Neutrophil (primary cell): ENCODE measurements around the gene MAP9.

ENCODE experiments used
- H3K27ac ChIP-seq: fragments of 200-600 bp; sonication (generic); 2 replicates; pipeline ENCODE4 v1.5.1; 2016; ENCODE audit warnings: mild to moderate bottlenecking, moderate library complexity
- H3K27me3 ChIP-seq: fragments of 200-600 bp; sonication (generic); 2 replicates; pipeline ENCODE4 v1.6.0; 2016; ENCODE audit warnings: mild to moderate bottlenecking
- H3K36me3 ChIP-seq: fragments of 200-600 bp; sonication (generic); 2 replicates; pipeline ENCODE4 v1.5.1; 2017
- H3K4me1 ChIP-seq, 2 experiments: fragments of 200-600 bp in 1 of 2; sonication (generic) in 1 of 2; 1 replicate in 1 of 2; 2 replicates in 1 of 2; pipeline versions ENCODE4 v1.5.1 to v1.6.1; 2013 to 2016; ENCODE audit warnings: low read depth in 1 of 2, low read length in 1 of 2, mild to moderate bottlenecking in 1 of 2, moderate library complexity in 1 of 2; ENCODE audit not compliant: control insufficient read depth in 1 of 2, insufficient read depth in 1 of 2
- H3K4me3 ChIP-seq, 2 experiments: fragments of 200-600 bp in 1 of 2; sonication (generic) in 1 of 2; 1 replicate in 1 of 2; 2 replicates in 1 of 2; pipeline ENCODE4 v1.5.1; 2013 to 2016; ENCODE audit warnings: low read depth in 1 of 2, low read length in 1 of 2, mild to moderate bottlenecking in 1 of 2, moderate library complexity in 1 of 2
- H3K9me3 ChIP-seq: fragments of 200-600 bp; sonication (generic); 2 replicates; pipeline ENCODE4 v1.5.1; 2016
- TF ChIP-seq, protein P1 (sequence below): fragments of 200-600 bp; sonication (generic); IDR thresholded peaks from 2 replicates; pipeline ENCODE4 v1.5.1; 2016; ENCODE audit warnings: antibody characterized with exemption

MAP9 gene

DNA sequence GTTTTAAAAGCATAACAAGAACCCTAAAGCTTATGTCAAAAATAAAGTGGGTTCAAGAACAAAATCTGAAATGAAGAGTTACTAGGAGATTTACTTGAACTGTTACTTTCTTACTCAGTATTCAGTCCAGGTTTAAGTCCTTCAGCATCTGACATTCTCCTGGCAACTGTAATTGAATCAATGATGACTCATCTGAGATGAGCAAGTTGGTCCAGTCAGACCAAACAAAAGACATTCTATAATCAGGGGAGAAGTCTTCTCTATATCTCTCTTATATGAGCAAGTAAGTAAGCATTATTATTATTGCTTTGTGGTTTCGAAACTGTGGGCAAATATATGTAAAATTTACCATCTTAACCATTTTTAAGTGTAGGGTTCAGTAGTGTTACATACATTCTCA lies 34.6 kb downstream of the MAP9 start:
- TF ChIP-seq, protein P1, sequence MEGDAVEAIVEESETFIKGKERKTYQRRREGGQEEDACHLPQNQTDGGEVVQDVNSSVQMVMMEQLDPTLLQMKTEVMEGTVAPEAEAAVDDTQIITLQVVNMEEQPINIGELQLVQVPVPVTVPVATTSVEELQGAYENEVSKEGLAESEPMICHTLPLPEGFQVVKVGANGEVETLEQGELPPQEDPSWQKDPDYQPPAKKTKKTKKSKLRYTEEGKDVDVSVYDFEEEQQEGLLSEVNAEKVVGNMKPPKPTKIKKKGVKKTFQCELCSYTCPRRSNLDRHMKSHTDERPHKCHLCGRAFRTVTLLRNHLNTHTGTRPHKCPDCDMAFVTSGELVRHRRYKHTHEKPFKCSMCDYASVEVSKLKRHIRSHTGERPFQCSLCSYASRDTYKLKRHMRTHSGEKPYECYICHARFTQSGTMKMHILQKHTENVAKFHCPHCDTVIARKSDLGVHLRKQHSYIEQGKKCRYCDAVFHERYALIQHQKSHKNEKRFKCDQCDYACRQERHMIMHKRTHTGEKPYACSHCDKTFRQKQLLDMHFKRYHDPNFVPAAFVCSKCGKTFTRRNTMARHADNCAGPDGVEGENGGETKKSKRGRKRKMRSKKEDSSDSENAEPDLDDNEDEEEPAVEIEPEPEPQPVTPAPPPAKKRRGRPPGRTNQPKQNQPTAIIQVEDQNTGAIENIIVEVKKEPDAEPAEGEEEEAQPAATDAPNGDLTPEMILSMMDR: no peak
- Histone ChIP-seq H3K4me3 (no peak overlapping the region), H3K9me3 (no peaks in the 10 kb centered on the region), H3K4me1 (no peaks in the 10 kb centered on the region), H3K36me3 (no peaks in the 10 kb centered on the region), H3K27me3 (no peaks in the 10 kb centered on the region), H3K27ac (no peak overlapping the region)

- no peaks in the 10 kb centered on the region for H3K9me3 ChIP-seq
- H3K27me3 ChIP-seq: no peaks in the 10 kb centered on the region
- TF ChIP-seq, protein P1: no peak
- H3K27ac ChIP-seq: no peak overlapping the region
- no peak overlapping the region for H3K4me3 ChIP-seq
- no peaks in the 10 kb centered on the region for H3K4me1 ChIP-seq
- no peaks in the 10 kb centered on the region for H3K36me3 ChIP-seq
These were observed 36.8 kb downstream of the MAP9 start for GRCh38 chr4:155339999-155340398.

DNA sequence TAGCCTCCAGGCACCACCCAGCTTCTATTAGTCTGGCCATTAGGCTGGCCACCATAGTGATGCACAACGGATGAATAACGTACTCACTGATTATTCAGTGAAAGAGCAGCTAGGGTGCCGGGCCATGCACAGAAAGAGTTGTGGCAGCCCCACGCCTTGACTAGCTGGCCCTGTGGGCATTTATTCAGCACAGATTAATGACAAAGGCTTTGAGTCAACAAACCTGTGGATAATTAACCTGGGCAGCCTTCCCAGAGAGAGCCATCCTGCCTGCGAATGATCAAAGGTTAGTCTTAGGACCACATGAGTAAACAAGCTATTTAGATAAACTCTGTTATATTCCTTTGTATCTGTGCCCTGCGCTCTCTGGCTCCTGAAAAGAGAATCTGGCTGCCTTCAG lies 37.2 kb downstream of the MAP9 start:
- TF ChIP-seq, protein P1: no peak
- H3K4me3 ChIP-seq: no peak overlapping the region
- no peaks in the 10 kb centered on the region for H3K27me3 ChIP-seq
- no peaks in the 10 kb centered on the region for H3K4me1 ChIP-seq
- H3K36me3 ChIP-seq: no peaks in the 10 kb centered on the region
- no peaks in the 10 kb centered on the region for H3K9me3 ChIP-seq
- no peak overlapping the region for H3K27ac ChIP-seq

- TF ChIP-seq, protein P1: no peak
- Histone ChIP-seq H3K36me3 (no peaks in the 10 kb centered on the region), H3K27ac (no peak overlapping the region), H3K27me3 (no peaks in the 10 kb centered on the region), H3K4me3 (no peak overlapping the region), H3K9me3 (no peaks in the 10 kb centered on the region), H3K4me1 (no peaks in the 10 kb centered on the region)
These were observed 38.6 kb downstream of the MAP9 start for GRCh38 chr4:155338196-155338595.

DNA sequence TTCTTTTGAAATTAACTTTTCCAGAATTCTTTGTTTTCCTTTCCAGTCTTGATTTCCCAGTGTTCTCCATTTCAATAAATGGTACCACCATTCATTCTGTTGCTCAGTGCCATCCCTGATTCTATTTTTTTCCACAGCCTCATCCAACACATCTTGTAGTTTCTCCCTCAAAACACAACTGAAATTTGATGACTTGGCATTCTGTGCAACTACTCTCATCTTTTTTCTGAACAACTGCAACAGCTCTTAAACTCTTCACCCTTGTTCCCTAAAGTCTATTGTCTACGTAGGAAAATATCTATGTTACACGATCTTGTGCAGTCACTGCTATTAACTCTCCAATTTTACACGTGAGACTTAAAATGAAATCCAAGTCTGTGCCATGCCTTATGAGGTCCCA lies 40.5 kb downstream of the MAP9 start:
- H3K27me3 ChIP-seq: no peaks in the 10 kb centered on the region
- no peaks in the 10 kb centered on the region for H3K9me3 ChIP-seq
- no peaks in the 10 kb centered on the region for H3K36me3 ChIP-seq
- no peak overlapping the region for H3K27ac ChIP-seq
- H3K4me3 ChIP-seq: no peak overlapping the region
- TF ChIP-seq, protein P1: no peak
- no peaks in the 10 kb centered on the region for H3K4me1 ChIP-seq

- Histone ChIP-seq H3K4me3 (no peak overlapping the region), H3K27me3 (no peaks in the 10 kb centered on the region), H3K9me3 (no peaks in the 10 kb centered on the region), H3K4me1 (no peaks in the 10 kb centered on the region), H3K36me3 (no peaks in the 10 kb centered on the region), H3K27ac (no peak overlapping the region)
- TF ChIP-seq, protein P1: no peak
These were observed 45.3 kb downstream of the MAP9 start for GRCh38 chr4:155331478-155331877.
